Daoy (cell line): ENCODE results near the gene PDE4D. TPM values are rescaled to one million over a fixed set of nuclear protein-coding genes. Genes with fewer than 3 reads are reported as not detected.
"Not testable (repeated sequence)": the region's sequence is repeated elsewhere in the genome, so short reads cannot be mapped to it uniquely, and the experiment has no call there.

ENCODE experiments used
- DNase-seq: peaks from one replicate; pipeline ENCODE4 v3.0.0-alpha.2; 2015; ENCODE audit warnings: low read depth
- total RNA-seq: library from RNA; depleted of rRNA; stranded (reverse); fragments of >200 nt; shearing (Covaris generic); gene quantifications from 2 replicates; pipeline ENCODE4 v1.2.3, GENCODE V29; 2014

The PDE4D gene
- total RNA-seq, 1 experiment from 2014 or later = 23.1 TPM

DNA sequence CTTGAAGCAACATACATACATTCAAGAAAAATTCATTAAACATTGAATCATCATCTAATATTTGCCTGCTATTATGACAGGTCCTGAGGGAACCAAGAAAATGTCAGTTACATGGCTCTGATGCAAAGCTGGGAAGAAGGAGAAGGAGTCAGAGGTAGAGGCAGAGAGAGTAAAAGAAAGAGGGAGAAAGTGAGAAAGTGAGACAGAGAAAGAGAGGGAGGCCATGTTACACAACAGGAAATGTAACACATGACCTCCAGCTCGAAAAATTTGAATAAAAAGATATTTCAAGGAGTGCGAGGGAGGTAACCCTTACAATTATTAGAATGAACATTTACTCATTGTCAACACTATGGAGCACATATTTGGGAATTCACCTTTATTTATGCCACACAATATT is 189.7 kb downstream of the PDE4D start:
- DNase-seq = no peak

DNA sequence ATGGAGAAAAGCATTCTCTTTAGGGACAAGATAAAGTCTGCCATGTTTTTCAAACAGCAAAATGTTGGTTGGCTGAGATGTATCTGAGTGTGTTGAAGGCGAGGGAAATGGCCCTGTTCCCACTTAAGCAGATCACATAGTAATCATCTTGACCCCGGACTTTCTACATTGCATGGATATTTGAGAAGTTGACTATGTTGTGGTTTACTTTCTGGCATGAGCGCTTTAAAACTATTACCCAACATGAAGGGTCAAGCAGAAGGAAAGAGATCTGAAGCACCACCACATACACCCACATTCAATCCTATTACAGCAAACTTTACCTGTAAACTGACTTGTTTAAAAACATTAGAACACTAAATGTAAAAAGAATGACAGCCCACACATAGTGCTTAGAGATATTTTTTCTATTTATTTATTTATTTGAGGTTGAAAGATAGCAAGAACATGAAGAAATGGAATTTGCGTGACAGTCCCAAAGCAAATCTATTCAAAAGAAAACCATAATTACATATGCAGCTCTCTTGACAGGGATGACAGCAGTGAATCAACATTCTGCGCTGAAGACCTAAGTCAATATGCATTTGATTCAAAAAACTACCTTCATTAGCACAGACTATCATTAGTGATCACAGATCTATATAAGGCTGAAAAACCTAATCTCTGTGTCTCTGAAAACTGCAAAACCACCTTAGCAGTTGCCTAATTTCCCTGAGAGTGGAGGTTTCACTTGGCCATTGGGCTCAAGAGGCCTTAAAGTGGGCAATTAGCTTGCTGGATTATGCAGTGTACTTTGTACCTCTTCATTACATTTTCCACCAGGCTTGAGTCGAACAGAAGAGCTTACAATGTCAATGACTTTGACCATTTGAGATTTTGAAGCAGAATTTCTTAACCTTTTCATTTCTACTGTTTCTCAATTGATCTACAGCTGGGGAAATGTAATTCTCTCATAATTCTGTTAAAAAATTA is 195.0 kb downstream of the PDE4D start:
- no peak for DNase-seq

DNA sequence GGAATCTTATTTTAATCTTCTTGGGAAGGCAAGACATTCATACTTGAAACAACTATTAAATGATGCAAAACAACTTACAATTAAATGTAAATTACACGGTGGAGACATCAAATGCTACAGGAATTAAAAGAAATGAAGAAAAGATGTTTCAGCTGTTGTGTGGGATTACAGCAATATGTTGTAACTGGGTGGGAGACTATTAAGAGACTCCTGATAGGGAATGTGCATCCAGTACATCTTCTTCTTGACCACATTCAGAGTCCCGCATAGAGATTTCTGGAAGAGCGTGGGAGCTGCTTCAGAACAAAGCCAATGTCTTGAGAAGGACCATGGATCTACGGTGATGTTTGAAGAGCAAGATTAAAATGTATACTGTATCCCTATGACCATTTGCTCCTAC is 199.1 kb downstream of the PDE4D start:
- DNase-seq = no peak

DNA sequence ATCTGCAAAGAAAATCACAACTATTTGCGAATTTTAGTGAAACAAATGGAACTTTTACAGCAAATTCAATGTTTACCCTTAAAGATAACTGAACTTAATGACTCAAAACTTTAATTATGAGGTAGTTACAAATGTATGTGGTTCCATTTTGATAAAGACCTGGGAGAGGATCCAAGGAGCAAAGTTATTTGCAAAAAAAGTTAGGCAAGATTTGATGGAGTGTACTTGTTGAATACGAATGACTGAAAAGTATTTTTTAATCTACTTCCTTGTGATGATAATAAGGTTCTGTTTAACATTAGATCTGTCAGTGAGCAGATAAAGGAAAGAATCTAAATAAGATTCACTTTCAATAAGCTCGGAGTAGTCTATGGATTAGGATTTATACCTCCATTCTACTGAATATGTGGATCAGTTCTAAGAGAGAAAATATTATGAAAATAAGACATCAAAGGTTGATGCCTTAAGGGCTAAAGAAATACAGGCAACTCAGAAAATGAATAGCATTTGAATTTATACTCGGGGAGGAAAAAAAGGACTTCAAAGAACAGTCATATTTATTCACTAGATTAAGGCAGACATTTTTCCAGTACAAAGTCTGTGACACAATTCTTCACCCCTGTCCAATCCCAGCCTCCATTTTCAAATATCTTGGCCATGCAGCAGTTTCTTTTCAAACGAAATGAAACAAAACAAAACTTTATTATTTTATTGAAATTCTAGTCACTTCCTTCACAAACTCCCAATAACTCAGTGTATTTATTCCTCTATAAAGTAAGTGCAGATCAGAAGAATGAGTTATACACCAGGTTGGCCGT is 199.8 kb downstream of the PDE4D start:
- DNase-seq = no peak

DNA sequence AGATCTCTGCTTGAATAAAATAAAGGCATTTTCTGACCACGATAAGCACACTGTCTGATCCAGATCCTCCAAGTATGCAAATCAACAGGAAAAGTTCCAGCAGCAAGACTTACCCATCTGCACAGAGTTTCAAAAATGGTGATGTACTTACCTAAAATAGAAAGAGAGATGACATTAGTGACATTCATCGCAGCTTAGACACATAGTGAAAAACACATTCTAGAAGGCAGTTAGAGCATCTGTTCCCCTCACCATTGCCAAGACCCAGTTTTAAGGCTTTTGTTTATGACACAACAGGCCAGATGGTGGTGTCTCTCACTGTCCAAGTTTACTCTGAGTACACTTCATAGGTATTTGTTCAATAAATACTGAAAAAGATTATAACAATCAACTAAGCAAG is 207.7 kb downstream of the PDE4D start:
- no peak for DNase-seq

DNA sequence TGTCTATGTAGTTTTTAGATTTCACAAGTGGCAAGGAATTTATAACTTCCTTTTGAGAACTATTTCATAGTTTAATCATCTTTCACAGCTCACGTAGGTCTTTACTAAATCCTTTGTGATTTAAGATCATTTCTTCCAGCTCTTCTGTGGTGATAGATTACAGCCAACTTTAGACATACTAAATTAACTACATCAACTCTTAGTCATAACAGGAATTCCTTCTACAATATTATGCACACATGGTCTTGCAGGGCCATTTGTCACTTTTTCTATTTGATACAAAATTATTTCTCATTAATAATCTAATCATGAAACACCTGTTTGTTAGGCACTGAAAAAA is 208.4 kb downstream of the PDE4D start:
- DNase-seq = no peak

DNA sequence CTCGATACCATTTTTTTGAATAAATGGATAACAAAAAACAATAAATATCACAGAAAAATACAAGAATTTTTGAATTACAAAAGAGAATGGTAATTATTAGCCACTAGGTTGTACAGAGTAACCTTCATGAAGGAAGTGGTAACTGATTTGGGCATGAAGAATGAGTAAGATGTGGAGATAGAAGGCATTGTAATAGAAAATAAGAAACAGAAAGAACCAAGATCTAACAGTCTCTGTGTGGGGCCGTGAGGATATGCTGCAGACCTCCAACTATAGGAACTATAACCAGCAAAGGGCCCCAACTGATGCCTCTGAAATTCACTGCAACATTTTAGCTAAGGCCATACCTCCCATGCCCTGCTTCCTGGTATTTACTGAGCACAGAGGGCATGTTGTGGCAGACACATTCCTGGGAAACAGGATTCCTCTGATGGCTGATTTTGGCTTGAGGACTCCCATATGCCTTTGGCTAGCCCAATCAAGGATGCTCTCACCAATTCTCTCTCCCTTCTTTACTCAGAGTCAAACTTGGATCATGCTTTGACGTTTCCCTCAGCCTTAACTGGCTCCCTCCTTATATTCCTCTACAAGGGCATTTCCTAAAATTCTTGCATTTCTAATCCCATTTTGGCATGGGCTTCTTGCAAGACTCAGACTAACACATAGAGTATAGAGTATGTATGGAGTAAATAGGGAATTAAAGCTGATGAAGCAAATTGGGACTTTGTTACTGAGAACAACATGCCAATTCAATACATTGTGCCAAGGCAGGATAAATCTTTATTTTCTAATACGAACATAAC is 208.9 kb downstream of the PDE4D start:
- DNase-seq = no peak

DNA sequence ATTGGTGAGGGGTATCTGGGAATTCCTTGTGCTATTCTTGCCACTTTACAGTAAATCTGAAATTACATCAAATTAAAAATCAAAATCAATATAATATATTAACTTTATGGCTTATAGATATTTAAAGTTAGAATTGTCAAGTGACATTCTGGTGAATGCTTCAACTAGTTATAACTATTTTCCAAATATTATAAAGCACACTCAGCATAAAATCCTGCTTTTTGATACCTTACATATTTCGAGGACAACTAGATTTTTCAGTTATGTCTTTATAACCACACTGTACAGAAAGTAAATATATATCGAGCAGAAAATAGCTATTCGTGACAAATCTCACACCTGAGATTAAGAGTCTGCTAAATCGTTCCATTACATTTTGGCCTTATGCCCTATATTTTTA is 210.2 kb downstream of the PDE4D start:
- DNase-seq = no peak

DNA sequence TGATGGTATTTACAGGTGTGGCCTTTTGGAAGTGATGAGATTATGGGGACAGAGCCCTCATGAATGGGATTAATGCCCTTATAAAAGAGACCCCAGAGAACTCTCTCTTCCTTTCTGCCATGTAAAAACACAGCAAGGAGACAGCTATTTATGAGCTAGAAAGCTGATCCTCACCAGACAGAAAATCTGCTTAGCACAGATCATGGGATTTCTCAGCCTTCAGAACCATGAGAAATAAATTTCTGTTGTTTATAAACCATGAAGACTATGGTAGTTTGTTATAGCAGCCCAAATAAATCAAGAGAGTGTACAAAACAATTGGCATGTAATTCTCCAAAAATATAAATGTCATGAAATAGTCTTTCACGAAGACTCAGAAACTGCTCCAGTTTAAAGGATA is 211.0 kb downstream of the PDE4D start:
- no peak for DNase-seq

DNA sequence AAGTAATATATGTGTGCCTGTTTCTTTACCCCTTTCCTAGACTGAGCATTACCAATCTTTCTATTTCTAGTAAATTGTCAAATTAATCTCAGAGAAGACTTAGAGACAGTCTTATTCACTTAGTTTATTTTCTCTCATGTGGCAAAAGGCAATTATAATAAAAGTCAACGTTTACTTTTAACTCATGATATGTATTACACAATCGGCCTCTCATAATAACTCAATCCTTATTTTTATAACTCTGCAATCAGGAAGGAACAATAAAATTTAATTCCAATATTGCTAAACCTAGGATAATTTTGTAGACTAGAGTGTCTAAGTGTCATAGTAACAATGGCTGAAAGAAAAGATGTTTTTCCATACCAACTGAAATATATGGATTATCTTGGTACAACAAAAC is 214.6 kb downstream of the PDE4D start:
- no peak for DNase-seq

DNA sequence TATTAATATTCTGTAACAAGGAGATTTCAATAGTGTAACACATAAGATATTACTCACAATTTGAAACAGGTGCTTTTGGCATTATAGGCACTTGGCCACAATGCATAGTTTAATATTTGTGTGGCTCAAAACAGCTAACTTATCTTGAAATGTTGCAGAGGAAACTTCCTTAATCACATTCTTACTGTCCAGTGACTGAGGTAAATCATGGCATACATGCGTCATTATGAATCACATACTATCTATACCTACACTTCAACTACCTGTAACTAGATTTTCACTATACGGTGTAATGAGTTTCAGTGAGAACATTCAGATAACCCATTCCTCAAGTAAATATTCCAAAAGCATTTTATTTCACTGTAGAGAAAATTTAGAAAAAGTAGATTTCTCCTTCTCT is 218.8 kb downstream of the PDE4D start:
- DNase-seq = no peak

DNA sequence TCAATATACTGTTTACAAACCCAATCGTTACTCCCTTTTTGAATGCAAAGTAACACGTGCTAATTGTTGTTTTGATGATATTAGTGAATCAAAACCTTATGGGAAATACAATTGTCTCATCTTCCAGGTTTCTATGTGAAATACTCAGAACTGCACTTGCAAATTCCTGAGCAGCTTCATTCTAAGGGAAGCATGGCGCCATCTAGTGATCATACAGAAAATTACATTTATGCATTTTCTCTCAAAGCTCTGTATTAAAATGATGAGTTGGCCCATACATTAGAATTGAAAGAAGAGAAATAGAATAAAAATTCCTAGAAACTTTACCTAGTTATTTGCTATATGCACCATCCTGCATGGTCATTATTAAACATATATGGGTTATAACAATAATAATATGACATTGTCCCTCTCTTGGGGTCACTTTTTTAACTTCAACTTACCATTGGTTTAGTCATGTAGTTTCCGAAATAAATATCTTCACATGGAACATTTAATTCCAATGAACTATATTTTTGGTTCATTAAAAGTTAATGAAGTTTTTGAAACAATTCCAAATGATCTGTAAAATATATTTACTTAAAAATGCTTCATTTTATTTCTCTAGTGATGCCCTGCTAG is 220.0 kb downstream of the PDE4D start:
- peak; percentile 41 for DNase-seq

DNA sequence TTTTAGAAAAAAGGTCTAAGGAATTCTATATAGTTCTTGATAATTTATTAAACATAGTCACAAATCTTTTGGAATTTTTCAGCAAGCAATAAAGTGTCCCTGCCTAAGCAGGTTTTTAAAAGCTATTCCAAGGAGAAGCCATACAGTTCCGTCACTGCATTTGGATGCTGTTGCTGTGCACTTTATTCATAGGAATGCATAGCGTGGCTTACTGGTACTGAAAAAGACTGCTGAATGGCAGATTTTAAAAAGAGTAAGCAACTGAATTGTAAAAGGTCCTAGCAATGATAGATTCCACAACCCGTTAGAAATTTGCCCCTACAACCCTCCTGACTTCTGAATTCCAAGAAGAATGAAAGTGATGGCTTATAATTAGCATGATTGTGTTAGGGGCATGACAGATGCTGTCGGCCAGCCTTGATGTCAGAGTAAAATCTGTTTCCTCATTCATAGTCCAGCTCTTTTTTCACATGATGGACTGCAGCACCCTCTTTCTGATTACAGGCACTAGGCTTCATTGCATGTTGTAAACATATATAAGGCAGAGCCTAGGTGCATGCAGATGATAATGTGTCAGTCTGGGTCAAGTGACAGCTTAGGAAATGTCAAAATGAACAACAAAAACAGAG is 227.0 kb downstream of the PDE4D start:
- no peak for DNase-seq

DNA sequence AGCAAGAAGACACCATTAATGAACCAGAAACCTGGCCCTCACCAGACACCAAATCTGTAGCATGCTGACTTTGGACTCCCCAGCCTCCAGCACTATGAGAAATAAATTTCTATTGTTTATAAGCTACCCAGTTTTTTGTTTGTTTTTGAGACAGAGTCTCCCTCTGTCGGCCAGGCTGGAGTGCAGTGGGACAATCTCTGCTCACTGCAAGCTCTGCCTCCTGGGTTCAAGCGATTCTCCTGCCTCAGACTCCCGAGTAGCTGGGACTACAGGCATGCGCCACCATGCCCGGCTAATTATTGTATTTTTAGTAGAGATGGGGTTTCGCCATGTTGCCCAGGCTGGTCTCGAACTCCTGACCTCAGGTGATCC is 227.7 kb downstream of the PDE4D start:
- DNase-seq = not testable (repeated sequence)

DNA sequence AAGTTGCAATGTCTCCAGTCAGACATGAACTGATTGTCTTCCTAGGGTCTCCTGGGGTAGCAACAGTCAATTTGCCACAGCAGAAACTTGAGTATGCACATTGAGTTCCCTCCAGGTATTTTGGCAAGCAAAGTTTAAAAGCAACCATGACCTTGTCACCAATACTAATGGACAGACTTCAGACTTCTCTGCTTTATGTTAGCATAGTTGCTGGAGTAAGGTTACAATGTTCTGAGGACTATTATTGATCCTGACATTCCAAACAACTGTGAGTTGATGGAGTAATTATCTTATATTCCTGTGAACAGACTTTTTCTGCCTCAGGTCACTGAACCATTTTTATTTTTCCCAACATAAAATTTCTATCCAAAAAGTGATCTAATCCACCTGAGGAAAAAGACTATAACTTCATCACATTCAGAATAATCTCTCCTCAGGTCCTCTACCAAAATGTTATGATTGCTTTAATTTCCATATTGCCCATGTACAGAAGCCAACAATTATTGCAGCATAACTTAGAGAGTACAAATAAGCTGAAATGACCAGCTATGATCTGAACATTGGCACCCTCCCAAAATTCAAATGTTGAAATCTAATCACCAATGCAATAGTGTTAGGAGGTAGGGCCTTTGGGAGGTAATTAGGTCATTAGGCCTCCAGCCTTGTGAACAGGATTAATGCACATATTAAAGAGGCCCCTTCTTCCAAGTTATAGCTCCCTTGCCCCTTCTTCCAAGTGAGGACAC is 228.3 kb downstream of the PDE4D start:
- no peak for DNase-seq

DNA sequence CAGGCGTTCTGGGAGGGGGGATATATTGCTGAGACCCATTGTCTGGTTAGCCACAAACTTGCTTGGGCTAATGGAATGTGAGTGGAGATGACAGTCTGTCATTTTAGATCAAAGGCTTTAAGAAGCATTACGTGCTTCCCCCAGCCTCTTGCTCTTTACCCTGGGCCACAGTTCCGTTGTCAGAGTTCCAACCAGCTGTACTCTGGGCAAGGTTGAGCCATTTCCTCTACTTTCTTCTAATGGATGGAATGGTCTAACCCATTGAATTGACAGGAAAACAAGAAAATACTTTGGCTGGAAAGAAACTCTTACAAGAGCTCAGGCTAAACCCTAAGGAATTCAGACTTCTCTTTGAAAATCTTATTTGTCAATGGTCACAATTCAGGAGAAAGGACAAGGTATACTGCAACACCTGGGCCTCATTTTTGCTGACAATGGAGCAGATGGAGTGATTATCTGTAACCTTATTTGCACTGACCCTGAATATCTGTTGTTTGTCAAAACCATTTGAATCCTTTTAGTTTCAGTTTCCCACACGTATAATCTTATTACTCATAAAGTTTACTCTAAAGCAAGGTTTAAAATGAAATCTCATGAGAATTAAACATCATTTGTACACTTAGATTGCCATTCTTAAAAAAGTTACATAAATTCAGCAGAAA is 231.4 kb downstream of the PDE4D start:
- peak; percentile 69 for DNase-seq

DNA sequence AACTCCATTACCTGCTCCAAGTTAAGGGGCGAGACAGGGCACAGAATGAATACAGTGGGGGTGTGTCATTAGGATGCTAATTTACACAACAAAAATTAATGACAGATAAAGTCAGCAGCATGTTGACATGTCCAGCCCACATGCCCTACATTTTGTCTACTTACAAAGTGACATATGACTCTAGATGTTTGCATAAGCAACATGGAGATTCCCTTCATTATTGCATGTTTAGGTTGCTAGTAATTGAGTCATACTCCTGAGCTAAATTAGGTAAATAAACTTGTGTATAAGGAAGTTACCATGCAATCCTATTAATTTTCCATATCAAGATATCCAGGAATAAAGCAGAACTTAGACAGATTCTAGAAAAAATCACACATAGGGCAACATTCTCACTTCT is 232.2 kb downstream of the PDE4D start:
- no peak for DNase-seq

DNA sequence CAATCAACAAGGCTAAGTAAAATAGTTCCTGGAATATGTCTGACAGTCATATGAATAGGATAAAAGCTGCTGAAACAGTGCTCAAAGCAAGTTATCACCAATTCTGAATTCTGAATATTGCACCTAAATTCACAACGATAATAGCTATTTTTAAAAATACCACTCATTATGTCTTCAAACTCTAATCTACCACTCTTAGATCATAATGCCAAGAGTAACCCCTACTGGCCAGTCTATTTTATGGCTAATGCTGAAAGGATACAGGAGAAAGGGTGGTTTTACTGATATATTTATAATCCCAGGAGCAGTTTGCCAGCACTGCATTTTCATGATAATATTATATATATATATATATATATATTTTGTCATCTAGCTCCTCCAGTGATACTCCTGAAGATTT is 232.8 kb downstream of the PDE4D start:
- DNase-seq = peak; percentile 21

DNA sequence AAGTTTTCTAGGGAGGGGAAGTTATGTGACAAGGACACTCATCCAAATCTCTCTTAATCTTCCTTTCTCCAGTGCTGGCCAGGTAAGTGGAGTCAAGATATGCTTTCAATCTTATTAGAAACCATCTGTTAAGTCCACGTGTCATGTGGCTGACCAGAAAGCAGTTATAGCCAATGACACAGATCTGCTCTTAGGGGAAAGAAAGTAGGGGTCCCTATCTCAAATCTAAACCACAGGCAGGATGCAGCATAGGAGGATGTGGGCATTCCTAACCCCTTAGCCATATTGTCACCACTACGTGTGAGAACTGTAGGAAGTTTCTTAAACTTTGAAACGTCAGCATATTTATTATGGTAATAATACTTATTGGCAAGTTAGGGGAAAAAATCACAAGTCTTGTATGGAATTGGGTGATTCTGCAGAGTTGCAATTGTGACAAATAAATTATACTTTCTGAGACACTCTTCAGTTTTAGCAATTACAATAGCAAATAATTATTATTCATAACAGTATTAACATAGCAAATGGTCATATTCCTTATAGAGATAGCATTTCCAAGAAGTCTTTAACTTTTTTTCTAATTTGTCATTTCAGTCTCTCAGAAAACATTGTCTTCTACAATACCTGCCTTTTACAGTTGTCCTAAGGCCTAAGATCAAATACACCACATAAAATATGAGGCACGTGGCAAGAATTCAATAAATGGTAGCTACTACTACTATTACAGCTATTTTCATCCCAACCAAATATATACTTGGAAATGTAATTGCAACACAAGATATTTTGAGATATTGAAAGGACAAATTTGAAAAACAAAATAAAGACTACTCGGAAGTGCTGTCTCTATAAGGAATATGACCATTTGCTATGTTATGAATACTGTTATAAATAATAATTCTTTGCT is 236.9 kb downstream of the PDE4D start:
- peak; percentile 70 for DNase-seq
